ENCODE results near the gene NIM1K.
"Not testable (repeated sequence)": the region's sequence is repeated elsewhere in the genome, so short reads cannot be mapped to it uniquely, and the experiment has no call there.

The NIM1K gene

GRCh38 chr5:43190755-43191603 lies 1.0 kb upstream of the NIM1K start:
- no peak for DNase-seq (ENCODE audit: low read depth)

GRCh38 chr5:43192558-43193180 lies 644 bp downstream of the NIM1K start:
- DNase-seq (ENCODE audit: low read depth) = no peak

- DNase-seq (ENCODE audit: low read depth) = no peak
Observed at GRCh38 chr5:43193181-43193893, 1.3 kb downstream of the NIM1K start.

- no peak for DNase-seq (ENCODE audit: low read depth)
Observed at GRCh38 chr5:43193894-43194265, 1.9 kb downstream of the NIM1K start.

GRCh38 chr5:43195670-43196265 lies 3.7 kb downstream of the NIM1K start:
- DNase-seq (ENCODE audit: low read depth) = no peak

GRCh38 chr5:43197535-43197934 lies 5.5 kb downstream of the NIM1K start:
- no peak for DNase-seq (ENCODE audit: low read depth)

GRCh38 chr5:43201442-43201841 lies 9.4 kb downstream of the NIM1K start:
- DNase-seq (ENCODE audit: low read depth) = not testable (repeated sequence)

- DNase-seq (ENCODE audit: low read depth) = no peak
Observed at GRCh38 chr5:43202380-43202779, 10.4 kb downstream of the NIM1K start.

GRCh38 chr5:43203373-43203772 lies 11.3 kb downstream of the NIM1K start:
- DNase-seq (ENCODE audit: low read depth) = no peak

- no peak for DNase-seq (ENCODE audit: low read depth)
Observed at GRCh38 chr5:43204958-43205357, 12.9 kb downstream of the NIM1K start.

GRCh38 chr5:43207601-43208000 lies 15.6 kb downstream of the NIM1K start:
- no peak for DNase-seq (ENCODE audit: low read depth)

- no peak for DNase-seq (ENCODE audit: low read depth)
Observed at GRCh38 chr5:43208658-43209057, 16.6 kb downstream of the NIM1K start.

GRCh38 chr5:43209060-43209459 lies 17.0 kb downstream of the NIM1K start:
- no peak for DNase-seq (ENCODE audit: low read depth)

GRCh38 chr5:43209833-43210232 lies 17.8 kb downstream of the NIM1K start:
- DNase-seq (ENCODE audit: low read depth) = no peak

GRCh38 chr5:43210570-43210969 lies 18.5 kb downstream of the NIM1K start:
- no peak for DNase-seq (ENCODE audit: low read depth)

GRCh38 chr5:43213951-43214350 lies 21.9 kb downstream of the NIM1K start:
- no peak for DNase-seq (ENCODE audit: low read depth)

- no peak for DNase-seq (ENCODE audit: low read depth)
Observed at GRCh38 chr5:43215073-43215631, 23.1 kb downstream of the NIM1K start.

GRCh38 chr5:43216941-43217340 lies 24.9 kb downstream of the NIM1K start:
- DNase-seq (ENCODE audit: low read depth) = no peak

GRCh38 chr5:43219120-43219519 lies 27.1 kb downstream of the NIM1K start:
- DNase-seq (ENCODE audit: low read depth) = no peak

- DNase-seq (ENCODE audit: low read depth) = no peak
Observed at GRCh38 chr5:43221502-43221901, 29.5 kb downstream of the NIM1K start.

GRCh38 chr5:43225649-43226245 lies 33.7 kb downstream of the NIM1K start:
- DNase-seq (ENCODE audit: low read depth) = no peak

GRCh38 chr5:43227655-43228054 lies 35.6 kb downstream of the NIM1K start:
- DNase-seq (ENCODE audit: low read depth) = no peak

Data from activated gamma-delta T cell treated with anti-CD3 and anti-CD28 coated beads, Interleukin-2, amount 50 U/mL, for 16 hours (primary cell).